D721Med (cell line): Measurements from ENCODE around the gene MAP1LC3B.

Experiments used
- DNase-seq: peaks from one replicate; pipeline ENCODE4 v3.0.0; 2011; ENCODE audit warnings: low spot score; ENCODE audit not compliant: insufficient read length
- FAIRE-seq: peaks from 2 replicates; lab custom pipeline; 2011; peaks lifted over from hg19 to GRCh38; lab: Jason Lieb, UNC
- CTCF ChIP-seq: IDR thresholded peaks from 2 replicates; pipeline ENCODE4 v1.5.1; 2012; ENCODE audit warnings: mild to moderate bottlenecking, control low read depth; ENCODE audit not compliant: insufficient read depth; ENCODE audit errors: missing control alignments

MAP1LC3B gene

GRCh38 chr16:87391950-87392820, at the start of gene MAP1LC3B:
TSS of gene MAP1LC3B (plus strand) at chr16:87392336. CDS start at chr16:87392428, 92 bp downstream.
- TF ChIP-seq CTCF = no peak
- FAIRE-seq (no peak), DNase-seq (peak; percentile 71)

GRCh38 chr16:87342504-87342903, 49.6 kb upstream of the MAP1LC3B start:
- DNase-seq (no peak), FAIRE-seq (no peak)
- no peak for TF ChIP-seq CTCF

GRCh38 chr16:87342978-87343752, 49.0 kb upstream of the MAP1LC3B start:
- no peak for TF ChIP-seq CTCF
- DNase-seq = no peak
- no peak for FAIRE-seq

GRCh38 chr16:87343753-87344050, 48.4 kb upstream of the MAP1LC3B start:
- FAIRE-seq (no peak), DNase-seq (no peak)
- TF ChIP-seq CTCF = no peak

- FAIRE-seq (no peak), DNase-seq (no peak)
- no peak for TF ChIP-seq CTCF
Observed at GRCh38 chr16:87344165-87344930, 47.8 kb upstream of the MAP1LC3B start.

GRCh38 chr16:87344931-87345631, 47.1 kb upstream of the MAP1LC3B start:
- FAIRE-seq (no peak), DNase-seq (no peak)
- TF ChIP-seq CTCF = no peak
